ENCODE data around the gene ANKRD13A. TPM values are rescaled to one million over a fixed set of nuclear protein-coding genes. Genes with fewer than 3 reads are reported as not detected.
"Not testable (repeated sequence)": the region's sequence is repeated elsewhere in the genome, so short reads cannot be mapped to it uniquely, and the experiment has no call there.

Gene ANKRD13A
- total RNA-seq, 1 donor from 2014 or later: 16.6 TPM

DNA sequence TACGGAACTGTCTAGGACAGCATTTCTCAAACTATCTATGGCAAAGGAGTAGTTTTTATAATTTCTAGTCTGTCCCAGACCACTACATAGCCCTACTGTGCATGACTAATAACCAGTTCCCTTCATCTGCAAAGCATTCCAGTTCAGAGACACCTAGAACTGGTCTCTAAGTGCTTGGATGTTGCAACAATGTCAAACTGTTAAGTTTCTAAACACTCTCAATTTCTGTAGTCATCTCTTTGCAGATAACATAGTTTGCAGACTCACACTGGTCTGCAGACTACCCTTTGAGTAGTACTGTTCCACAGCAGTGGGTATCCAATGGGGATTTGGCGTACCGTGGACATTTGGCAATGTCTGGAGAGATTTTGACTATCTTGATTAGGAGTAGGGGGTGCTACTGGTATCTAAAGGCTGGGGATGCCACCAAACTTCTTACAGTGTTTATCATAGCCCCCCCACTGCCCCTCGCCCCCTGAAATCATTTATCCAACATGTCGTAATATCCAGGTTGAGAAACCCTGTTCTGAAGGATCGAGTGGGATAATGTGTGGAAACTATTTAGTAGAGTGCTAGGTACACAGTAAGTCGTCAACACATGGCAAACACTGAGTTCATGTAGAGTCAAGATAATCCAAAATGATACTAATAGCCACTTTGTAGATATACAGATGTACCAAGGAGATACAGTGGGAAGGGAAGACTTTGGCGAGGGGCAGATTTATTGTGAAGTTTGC is 47.4 kb downstream of the ANKRD13A start:
- no peak for ATAC-seq

DNA sequence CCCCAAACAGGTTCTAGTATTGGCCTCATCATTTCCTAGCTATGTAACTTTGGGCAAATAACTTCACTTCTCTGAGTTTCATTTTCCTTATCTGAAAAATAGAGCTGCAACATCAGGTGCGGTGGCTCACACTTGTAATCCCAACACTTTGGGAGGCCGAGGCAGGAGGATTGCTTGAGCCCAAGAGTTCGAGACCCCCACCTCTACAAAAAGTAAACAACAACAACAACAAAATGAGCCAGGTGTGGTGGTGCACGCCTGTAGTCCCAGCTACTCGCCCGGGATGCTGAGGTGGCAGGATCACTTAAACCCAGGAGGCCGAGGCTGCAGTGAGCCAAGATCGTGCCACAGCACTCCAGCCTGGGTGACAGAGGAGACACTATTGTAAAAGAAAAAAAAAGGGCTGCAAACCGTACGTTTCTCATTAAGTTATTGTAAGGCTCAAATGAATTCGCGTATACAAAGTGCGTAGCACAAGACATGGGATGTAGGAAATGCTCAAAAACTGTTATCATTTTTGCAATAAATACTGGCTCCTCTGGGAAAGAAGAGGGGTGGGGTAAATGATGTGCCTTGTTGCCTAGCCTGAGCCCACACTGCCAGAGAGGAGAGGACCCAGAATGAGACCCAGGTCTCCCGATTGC is 48.2 kb downstream of the ANKRD13A start:
- no peak for DNase-seq (ENCODE audit: low spot score)

More for the DNA sequence above, 47.4 kb downstream of the ANKRD13A start:
- DNase-seq (ENCODE audit: low spot score): no peak

DNA sequence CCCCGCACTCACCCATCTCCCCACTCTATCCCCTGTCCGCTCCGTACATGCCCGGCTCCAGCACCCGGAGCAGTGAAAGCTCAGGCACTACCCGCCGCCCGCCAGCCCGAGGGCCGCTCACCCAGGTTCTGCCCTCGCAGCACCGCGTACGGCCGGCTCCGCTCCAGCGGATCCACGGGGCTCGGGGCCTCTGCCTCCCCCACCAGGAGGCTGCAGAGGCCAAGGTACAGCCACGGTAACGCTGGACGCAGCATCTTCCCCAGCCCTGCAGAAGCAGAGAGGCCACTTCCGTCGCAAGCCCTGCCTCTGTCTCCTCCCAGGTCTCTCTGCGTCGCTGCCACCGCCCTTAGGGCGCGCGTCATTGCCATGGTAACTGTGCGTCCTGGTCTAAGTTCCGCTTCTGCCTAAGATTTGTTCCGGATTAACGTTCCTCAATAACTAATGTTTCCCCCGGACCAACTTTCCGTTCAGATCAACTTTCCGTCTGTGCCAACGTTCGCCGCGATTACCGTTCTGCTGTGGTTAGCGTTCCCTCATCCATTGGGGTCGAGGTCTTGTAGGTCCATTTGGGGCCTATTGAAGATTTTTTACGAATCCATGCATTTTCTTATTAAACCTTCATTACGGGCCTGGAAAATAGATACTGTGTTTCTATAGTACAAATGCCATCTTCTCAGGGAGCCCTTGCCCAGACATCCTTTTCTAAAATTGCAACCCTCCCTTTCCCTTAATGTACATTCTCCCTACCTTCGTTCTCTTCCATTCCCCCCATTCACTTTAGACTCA is 49.2 kb downstream of the ANKRD13A start, which contains the start of gene C12orf76:
C12orf76 (minus strand) TSS at position 281 of the 786 bp plus-strand sequence; CDS start at position 254, 27 bp downstream.
- peak; percentile 96 for DNase-seq (ENCODE audit: low spot score)
- peak; percentile 98 for ATAC-seq

More for the DNA sequence above, 48.2 kb downstream of the ANKRD13A start:
- ATAC-seq: no peak

DNA sequence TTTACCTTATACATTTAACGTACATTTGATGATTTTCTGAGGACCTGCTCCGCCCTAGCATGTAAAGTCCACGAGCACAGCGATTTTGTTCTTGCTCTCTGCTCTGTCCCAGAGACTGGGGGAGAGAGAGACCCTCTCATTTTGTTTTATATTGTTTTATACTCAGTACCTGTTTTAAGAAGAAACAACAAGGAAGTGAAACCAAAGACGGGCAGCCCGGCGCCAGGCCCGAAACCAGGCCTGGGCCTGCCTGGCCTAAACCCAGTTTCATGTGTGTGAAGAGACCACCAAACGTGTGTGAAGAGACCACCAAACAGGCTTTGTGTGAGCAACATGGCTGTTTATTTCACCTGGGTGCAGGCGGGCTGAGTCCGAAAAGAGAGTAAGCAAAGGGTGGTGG is 49.8 kb downstream of the ANKRD13A start:
- ATAC-seq; DNase-seq (ENCODE audit: low spot score): not testable (repeated sequence)

DNA sequence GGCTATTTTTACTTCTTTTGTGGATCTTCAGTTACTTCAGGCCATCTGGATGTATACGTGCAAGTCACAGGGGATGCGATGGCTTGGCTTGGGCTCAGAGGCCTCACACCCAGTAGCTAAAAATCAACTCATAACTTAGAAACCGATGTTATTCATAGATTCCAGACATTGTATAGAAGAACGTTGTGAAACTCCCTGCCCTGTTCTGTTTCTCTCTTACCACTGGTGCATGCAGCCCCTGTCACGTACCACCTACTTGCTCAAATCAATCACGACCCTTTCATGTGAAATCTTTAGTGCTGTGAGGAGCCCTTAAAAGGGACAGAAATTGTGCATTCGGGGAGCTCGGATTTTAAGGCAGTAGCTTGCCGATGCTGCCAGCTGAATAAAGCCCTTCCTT is 50.4 kb downstream of the ANKRD13A start:
- not testable (repeated sequence) for ATAC-seq; DNase-seq (ENCODE audit: low spot score)

DNA sequence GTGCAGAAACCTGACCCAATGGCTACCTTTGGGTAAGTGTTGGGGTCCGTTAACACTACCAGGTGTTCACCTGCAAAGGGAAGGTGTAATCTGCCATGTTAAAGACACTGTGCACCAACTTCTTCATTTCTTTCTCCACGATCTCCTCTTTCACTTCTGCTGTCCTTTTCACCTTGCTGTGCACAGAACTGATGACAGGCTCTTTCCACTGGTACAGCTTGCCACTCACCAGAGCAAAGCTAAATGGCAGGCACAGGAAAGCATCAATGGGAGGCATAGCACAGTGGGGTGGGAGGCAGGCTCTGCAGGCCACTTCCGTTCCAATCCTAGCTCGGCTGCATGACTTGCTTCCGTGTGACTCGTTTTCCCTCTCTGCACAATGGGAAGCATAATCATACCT is 51.7 kb downstream of the ANKRD13A start:
- ATAC-seq: no peak

DNA sequence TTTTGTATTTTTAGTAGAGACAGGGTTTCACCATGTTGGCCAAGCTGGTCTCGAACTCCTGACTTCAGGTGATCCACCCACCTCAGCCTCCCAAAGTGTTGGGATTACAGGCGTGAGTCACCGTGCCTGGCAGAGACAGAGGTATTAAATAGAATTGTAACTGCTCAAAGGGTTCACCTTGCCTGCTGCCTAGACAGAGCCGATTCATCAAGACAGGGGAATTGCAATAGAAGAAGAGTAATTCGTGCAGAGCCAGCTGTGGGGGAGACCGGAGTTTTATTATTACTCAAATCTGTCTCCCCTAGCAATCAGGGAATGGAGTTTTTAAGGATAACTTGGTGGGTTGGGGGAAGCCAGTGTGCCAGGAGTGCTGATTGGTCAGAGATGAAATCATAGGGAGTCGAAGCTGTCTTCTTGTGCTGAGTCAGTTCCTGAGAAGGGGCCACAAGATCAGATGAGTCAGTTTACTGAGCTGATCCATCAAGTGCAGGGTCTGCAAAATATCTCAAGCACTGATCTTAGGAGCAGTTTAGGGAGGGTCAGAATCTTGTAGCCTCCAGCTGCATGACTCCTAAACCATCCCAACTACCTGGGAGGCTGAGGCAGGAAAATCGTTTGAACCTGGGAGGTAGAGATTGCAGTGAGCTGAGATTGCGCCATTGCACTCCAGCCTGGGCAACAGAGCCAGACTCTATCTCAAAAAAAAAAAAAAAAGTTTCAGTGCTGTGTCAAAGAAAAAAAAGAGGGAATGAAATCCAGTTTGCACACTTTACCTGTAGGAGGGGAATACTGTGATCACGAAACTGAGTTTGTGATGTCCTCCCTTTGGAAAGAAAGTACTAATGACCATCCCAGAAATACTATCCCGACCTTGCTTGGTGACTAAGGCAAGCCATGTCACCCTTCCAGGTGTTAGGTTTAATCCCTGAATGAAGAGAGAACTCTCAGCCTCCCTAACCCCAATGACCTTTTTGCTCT is 56.4 kb downstream of the ANKRD13A start:
- ATAC-seq; DNase-seq (ENCODE audit: low spot score): not testable (repeated sequence)

More for the DNA sequence above, 51.7 kb downstream of the ANKRD13A start:
- no peak for DNase-seq (ENCODE audit: low spot score)

DNA sequence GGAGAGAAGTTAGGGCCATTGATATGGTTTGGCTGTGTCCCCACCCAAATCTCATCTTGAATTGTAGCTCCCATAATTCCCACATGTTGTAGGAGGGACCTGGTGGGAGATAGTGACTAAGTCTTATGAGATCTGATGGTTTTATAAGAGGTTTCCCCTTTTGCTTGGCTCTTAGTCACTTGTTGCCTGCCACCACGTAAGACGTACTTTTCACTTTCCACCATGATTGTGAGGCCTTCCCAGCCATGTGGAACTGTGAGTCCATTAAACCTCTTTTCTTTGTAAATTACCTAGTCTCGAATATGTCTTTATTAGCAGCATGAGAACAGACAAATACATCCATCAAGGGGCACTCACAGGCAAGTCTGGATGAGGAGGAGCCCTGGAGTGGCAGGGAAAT is 57.4 kb downstream of the ANKRD13A start:
- ATAC-seq; DNase-seq (ENCODE audit: low spot score): not testable (repeated sequence)

DNA sequence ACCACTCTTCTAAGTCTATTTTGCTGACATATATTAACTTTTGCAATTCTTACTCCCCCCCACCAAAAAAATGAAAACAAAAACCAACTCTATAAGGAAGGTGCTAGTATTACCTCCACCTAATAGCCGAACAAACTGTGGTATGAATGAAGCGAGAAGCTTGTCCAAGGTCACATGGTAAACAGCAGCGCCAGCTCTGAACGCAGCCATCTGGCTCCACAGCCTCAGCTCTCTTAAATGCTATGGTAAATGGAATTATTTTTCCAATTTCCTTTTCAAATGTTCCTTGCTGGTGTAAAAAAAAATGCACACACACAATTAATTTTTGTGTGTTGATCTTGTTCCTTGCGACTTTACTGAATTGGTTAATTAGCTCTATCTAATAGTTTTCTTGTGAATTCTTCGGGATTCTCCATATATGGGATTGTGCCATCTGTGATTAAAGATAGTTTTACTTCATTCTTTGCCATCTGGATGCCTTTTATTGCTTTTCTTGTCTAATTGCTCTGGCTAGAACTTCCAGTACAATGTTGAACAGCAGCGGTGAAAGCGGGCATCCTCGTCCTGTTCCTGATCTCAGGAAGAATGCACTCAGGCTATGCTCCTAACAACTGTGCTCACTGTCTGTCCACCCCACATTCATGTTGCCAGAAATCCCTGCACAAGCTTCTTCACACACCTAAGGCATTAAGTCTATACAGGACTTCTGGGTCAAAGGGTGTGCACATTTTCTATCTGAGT is 59.8 kb downstream of the ANKRD13A start:
- no peak for ATAC-seq
- DNase-seq (ENCODE audit: low spot score): no peak

DNA sequence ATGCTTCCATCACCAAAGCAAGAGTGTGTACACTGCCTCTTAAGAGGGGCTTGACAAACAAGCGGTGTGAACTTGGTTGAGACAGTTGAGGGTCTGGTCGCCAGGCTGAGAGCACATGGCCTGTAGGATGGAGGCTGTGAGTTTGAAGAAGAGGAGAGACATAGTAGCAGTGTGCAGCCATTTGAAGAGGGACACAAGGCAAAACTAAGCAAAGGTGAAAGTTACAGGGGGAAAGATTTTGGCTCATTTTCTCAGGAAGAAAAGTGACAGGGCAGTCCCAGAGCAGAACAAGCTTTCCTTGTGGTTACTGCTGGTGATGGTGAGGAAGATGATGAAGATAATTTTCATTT is 60.4 kb downstream of the ANKRD13A start:
- no peak for ATAC-seq

DNA sequence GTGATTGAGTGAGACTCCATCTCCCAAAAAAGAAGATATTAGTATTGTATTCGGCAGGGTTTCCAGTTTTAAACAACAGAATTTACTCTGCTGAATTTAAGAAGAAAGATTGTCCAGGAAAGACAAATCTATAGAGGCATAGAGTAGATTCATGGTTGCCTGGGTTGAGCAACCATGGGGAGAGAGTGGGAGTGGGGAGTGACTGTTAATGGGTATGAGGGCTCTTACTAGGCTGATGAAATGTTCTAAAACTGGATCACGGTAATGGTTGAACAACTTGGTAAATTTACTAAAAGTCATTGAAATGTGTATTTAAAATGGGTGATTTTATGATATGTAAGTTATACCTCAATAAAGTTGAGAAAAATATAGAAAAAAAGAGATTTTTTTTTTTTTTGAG is 63.0 kb downstream of the ANKRD13A start:
- ATAC-seq: no peak
- no peak for DNase-seq (ENCODE audit: low spot score)

More for the DNA sequence above, 60.4 kb downstream of the ANKRD13A start:
- DNase-seq (ENCODE audit: low spot score): no peak

DNA sequence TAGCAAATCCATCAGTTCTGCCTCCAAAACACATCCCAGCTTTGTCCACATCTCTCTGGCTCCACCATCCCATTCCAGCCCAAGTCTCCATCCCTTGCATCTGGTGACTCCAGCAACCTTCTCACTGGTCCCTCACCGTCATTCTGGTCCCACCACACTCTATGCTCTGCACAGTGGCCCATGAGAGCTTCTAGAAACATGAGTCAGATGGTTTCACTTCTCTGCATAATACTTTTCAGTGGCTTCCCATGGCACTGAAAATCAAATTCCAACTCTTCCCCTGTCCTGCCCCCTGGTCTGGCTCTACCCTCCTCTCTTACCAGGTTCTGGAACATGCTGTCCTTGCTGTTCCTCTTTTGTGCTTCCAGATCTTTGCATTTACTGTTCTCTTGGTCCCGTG is 66.3 kb downstream of the ANKRD13A start:
- ATAC-seq (peak; percentile 16), DNase-seq (ENCODE audit: low spot score) (no peak)

DNA sequence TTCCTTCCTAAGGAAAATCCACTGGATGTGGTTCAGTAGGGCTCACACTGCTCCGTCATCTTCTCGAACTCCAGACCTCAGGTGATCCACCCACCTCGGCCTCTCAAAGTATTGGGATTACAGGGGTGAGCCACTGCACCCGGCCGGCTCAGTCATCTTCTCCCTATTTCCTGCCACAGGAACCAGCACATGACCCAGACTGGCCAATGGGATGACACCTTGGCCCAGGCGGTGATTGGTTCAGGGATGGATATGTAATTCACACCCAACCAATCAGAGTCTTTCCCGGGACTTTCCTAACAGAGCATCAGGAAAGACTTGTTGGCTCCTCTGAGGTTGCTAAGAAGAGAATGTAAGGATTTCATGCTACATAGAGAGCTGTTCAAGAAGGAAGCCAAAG is 68.3 kb downstream of the ANKRD13A start:
- DNase-seq (ENCODE audit: low spot score): no peak
- no peak for ATAC-seq

DNA sequence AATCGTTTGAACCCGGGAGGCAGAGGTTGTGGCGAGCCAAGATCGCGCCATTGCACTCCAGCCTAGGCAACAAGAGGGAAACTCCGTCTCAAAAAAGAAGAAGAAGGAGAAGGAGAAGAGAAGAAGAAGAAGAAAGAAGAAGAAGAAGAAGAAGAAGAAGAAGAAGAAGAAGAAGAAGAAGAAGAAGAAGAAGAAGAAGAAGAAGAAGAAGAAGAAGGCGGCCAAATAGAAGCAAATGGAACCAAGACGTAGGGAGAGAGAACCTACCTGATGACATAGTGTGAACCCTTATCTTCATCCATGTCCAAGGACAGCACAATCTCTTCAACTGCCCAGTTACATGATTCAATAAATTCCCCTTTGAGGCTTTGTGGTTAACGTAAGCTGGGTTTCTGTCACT is 68.9 kb downstream of the ANKRD13A start:
- DNase-seq (ENCODE audit: low spot score): not testable (repeated sequence)

DNA sequence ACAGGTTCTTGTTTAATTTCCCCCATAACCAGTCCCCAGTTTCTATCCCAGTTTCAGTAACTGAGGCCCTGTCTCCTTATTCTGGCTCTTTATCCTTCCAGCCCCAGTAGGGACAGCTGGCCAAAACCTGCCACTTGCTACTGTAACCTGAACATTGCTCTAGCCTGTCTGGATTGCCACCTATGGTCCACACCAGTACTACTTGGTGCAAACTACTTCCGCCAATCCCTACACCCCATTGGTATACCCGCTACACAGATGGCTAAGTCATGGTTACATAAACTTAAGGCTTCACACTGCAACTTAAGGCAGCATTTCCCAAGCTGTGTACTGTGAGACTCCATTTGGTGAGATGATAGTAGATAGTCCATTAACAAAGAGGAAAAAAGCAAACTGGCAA is 69.4 kb downstream of the ANKRD13A start:
- no peak for DNase-seq (ENCODE audit: low spot score)
- ATAC-seq: no peak

More for the DNA sequence above, 68.9 kb downstream of the ANKRD13A start:
- not testable (repeated sequence) for ATAC-seq

DNA sequence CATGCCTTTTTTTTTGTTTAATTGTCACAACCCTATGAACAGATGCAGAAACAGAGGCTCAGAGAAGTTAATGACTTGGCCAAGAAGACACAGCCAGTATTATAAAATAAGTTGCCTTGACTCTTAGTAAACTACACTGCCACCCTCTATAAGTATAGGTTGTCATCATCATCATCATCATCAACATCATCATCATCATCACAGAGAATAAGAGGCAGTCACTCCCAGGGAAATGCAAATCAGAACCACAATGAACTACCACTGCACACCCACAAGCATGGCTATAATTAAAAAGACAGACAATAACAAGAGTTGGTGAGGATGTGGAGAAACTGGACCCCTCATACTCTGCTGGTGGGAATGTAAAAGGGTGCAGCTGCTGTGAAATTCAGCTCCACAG is 72.3 kb downstream of the ANKRD13A start:
- DNase-seq (ENCODE audit: low spot score) (no peak), ATAC-seq (no peak)

DNA sequence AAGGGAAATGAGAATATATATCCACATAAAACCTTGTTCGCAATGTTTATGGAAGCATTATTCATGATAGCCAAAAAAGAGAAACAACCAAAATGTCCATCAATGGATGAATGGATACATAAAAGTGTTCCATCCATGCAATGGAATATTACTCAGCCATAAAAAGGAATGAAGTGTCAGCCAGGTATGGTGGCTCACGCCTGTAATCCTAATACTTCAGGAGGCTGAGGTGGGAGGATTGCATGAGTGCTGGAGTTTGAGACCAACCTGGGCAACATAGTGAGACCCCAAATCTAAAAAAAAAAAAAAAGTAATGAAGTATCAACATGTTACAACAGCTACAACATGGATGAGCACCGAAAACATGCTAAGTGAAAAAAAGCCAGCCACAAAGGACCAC is 72.7 kb downstream of the ANKRD13A start:
- ATAC-seq (no peak), DNase-seq (ENCODE audit: low spot score) (no peak)

DNA sequence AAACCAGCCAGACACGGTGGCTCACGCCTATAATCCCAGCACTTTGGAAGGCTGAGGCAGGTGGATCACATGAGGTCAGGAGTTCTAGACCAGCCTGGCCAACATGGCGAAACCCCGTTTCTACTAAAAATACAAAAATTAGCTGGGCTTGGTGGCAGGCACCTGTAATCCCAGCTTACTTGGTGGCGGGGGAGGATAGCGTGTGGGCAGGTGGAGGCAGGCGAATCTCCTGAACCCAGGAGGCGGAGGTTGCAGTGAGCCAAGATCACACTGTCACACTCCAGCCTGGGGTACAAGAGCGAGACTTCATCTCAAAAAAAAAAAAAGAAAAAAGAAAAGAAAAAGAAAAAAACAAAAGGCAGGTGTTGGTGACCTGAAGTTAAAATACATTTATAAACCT is 73.4 kb downstream of the ANKRD13A start:
- not testable (repeated sequence) for DNase-seq (ENCODE audit: low spot score); ATAC-seq

DNA sequence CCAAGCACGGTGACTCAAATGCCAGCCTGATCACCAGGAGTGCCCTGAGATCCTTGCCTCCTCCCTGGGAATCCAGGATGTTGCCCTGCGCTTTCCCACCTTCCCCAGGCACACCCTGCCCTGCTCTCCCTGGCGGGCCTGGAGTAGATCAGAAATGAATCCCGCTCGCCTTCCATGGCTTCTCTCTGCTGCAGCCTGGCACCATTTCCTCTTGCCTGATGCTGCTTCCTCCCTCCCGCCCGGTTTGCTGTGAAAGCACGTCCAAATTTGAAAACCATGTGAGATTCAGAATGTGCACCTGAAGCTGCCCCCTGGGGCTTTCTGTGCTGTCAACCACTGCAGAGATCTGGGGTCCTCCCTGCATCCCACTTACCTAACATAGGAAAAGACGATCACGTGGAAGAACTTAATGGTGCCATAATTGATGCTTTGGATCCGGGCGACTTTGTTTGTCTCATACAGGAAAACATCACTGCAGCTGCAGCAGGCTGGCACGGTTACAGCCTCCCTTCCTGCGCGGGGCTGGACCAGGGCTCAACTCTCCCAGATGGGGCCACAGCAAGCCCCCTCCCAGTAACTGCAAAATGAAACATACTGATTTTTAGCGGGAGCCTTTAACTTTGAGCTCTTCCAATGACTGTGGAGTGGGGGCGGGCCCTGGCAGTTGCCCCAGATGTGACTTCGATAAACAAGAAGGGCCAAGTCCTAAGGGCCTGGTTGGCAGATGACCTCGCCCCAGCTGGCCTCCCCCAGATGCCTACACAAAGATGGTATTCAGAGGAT is 74.0 kb downstream of the ANKRD13A start:
- DNase-seq (ENCODE audit: low spot score): peak; percentile 69
- peak; percentile 97 for ATAC-seq

Measured in left lobe of liver (tissue), 2 donors.